Stomach (tissue), 4 donors: ENCODE measurements around the gene C1orf74.

ENCODE experiments used
- EP300 ChIP-seq: sonication (generic); formaldehyde crosslinking; IDR thresholded peaks from one replicate; pipeline ENCODE4 v1.6.1; 2017; ENCODE audit warnings: antibody characterized with exemption
- POLR2A ChIP-seq, 4 donors: fragments of 450-650 bp; IDR thresholded peaks; one replicate each; pipeline ENCODE4 v1.6.1; 2016; ENCODE audit warnings: antibody characterized with exemption in 4 of 4, control low read depth in 2 of 4, mild to moderate bottlenecking in 1 of 4, moderate library complexity in 1 of 4
- POLR2AphosphoS5 ChIP-seq, 3 donors: sonication (generic); formaldehyde crosslinking; IDR thresholded peaks; one replicate each; pipeline ENCODE4 v1.6.1; 2016; ENCODE audit warnings: antibody characterized with exemption in 3 of 3
- TF ChIP-seq, protein P1 (sequence below), 7 experiments: fragments of 450-650 bp in 4 of 7; fragments of 200-600 bp in 3 of 7; sonication (generic) in 3 of 7; IDR thresholded peaks; one replicate each; pipeline ENCODE4 v1.5.1; 2016 to 2019; ENCODE audit warnings: antibody characterized with exemption in 7 of 7, control low read depth in 2 of 7, mild to moderate bottlenecking in 1 of 7

DNA sequence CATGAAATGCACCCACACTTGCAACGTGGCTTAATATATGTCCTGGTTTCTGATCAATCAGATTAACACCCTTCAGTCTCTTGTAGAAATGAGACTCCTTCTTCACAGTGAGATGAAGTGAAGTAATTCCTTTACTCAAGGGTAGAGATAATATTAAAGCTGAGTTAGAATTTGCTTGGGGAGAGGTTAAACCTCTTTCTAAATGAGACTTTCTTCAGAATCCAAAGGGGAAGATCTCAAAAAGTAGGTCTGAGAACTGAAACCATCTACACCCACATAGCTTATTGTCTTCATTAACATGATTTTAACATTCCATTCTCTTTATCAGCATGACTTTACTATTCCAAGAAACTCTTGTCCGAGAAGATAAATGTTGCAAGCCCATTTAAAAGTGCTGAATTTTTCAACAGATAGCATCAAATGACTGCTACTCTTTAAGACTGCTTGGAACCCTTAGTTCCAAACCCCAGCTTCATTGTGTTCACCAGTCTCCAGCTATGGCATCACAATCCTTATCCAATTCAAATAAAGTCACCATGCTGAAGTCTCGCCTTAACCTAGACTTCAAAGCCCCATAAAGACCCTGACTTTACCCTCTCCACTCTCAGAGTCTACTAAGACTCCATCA lies 47.8 kb downstream of the C1orf74 start:
- TF ChIP-seq, protein P1, sequence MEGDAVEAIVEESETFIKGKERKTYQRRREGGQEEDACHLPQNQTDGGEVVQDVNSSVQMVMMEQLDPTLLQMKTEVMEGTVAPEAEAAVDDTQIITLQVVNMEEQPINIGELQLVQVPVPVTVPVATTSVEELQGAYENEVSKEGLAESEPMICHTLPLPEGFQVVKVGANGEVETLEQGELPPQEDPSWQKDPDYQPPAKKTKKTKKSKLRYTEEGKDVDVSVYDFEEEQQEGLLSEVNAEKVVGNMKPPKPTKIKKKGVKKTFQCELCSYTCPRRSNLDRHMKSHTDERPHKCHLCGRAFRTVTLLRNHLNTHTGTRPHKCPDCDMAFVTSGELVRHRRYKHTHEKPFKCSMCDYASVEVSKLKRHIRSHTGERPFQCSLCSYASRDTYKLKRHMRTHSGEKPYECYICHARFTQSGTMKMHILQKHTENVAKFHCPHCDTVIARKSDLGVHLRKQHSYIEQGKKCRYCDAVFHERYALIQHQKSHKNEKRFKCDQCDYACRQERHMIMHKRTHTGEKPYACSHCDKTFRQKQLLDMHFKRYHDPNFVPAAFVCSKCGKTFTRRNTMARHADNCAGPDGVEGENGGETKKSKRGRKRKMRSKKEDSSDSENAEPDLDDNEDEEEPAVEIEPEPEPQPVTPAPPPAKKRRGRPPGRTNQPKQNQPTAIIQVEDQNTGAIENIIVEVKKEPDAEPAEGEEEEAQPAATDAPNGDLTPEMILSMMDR (IDR thresholded peaks at IDR 0.05) = no peak
- TF ChIP-seq POLR2A (IDR thresholded peaks at IDR 0.05) (no peak), POLR2AphosphoS5 (IDR thresholded peaks at IDR 0.05) (no peak), EP300 (no peak)
